Kidney epithelial cell (primary cell): ENCODE data around the gene ZNF362. TPM values are rescaled to one million over a fixed set of nuclear protein-coding genes. Genes with fewer than 3 reads are reported as not detected.
"Not testable (repeated sequence)": the region's sequence is repeated elsewhere in the genome, so short reads cannot be mapped to it uniquely, and the experiment has no call there.

Experiments used
- DNase-seq: peaks from one replicate; pipeline ENCODE4 v3.0.0-alpha.2; 2010; ENCODE audit warnings: low read depth
- H3K27me3 ChIP-seq: 2 replicates; pipeline ENCODE4 v1.6.0; 2011; ENCODE audit warnings: low read length; ENCODE audit not compliant: control insufficient read depth, insufficient read depth
- H3K36me3 ChIP-seq: 2 replicates; pipeline ENCODE4 v1.5.1; 2011; ENCODE audit warnings: low read length; ENCODE audit not compliant: control insufficient read depth, insufficient read depth
- H3K4me3 ChIP-seq: 2 replicates; pipeline ENCODE4 v1.5.1; 2011; ENCODE audit warnings: low read depth, mild to moderate bottlenecking, control low read depth, low read length
- total RNA-seq: library from RNA; depleted of rRNA; stranded (reverse); fragments of >200 nt; gene quantifications from 2 replicates; pipeline ENCODE4 v1.2.3, GENCODE V29; 2015
- TF ChIP-seq, protein P1 (sequence below): IDR thresholded peaks from 2 replicates; pipeline ENCODE4 v1.5.1; 2011; ENCODE audit warnings: mild to moderate bottlenecking, moderate library complexity, low read length, control low read depth, inconsistent platforms; ENCODE audit not compliant: insufficient read depth, poor library complexity, severe bottlenecking

The ZNF362 gene
- total RNA-seq, 1 donor from 2014 or later: 26.0 TPM

DNA sequence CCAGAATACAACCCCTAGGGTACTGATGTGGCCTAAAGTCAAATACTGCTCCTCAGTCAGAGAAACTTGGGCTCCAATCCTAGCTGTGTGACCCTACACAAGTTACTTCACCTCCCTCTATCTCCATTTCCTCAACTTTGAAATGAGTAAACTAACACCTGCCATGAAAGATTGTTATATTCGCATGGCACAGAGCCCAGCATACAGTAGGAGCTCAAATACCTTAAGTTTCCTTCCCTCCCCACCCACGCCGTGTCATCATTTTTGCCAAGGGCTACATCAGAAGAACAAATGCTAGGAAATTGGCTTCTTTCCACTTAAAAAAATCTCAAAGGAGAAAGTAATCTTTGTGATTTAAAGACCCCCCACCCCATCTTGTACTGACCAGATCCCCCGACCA lies 22.2 kb upstream of the ZNF362 start:
- H3K27me3 ChIP-seq: no peaks in the 10 kb centered on the region
- TF ChIP-seq, protein P1, sequence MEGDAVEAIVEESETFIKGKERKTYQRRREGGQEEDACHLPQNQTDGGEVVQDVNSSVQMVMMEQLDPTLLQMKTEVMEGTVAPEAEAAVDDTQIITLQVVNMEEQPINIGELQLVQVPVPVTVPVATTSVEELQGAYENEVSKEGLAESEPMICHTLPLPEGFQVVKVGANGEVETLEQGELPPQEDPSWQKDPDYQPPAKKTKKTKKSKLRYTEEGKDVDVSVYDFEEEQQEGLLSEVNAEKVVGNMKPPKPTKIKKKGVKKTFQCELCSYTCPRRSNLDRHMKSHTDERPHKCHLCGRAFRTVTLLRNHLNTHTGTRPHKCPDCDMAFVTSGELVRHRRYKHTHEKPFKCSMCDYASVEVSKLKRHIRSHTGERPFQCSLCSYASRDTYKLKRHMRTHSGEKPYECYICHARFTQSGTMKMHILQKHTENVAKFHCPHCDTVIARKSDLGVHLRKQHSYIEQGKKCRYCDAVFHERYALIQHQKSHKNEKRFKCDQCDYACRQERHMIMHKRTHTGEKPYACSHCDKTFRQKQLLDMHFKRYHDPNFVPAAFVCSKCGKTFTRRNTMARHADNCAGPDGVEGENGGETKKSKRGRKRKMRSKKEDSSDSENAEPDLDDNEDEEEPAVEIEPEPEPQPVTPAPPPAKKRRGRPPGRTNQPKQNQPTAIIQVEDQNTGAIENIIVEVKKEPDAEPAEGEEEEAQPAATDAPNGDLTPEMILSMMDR: no peak
- no peak overlapping the region for H3K4me3 ChIP-seq
- no peak for DNase-seq
- no peaks in the 10 kb centered on the region for H3K36me3 ChIP-seq

DNA sequence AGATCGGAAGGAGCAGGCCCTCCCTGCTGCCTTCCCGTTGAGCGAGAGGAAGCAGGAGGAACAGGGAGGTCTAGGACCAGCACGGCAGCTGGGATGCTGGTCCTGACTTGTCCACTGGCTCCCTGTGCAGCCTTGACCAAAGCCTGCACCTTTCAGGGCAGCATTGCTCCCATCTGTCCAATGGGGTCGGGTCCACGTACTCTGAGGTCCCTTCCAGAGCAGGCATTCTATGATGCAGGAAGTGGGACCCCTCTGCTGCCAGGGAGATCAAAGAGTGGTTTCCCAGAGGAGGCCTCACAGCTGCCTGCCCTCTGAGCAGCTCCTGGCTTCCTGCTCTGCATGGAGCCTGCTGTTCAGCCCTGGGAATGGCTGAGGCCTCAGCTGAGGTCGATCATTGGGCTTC lies 21.7 kb upstream of the ZNF362 start:
- no peaks in the 10 kb centered on the region for H3K27me3 ChIP-seq
- H3K4me3 ChIP-seq: no peak overlapping the region
- H3K36me3 ChIP-seq: no peaks in the 10 kb centered on the region
- TF ChIP-seq, protein P1: no peak
- DNase-seq: no peak

DNA sequence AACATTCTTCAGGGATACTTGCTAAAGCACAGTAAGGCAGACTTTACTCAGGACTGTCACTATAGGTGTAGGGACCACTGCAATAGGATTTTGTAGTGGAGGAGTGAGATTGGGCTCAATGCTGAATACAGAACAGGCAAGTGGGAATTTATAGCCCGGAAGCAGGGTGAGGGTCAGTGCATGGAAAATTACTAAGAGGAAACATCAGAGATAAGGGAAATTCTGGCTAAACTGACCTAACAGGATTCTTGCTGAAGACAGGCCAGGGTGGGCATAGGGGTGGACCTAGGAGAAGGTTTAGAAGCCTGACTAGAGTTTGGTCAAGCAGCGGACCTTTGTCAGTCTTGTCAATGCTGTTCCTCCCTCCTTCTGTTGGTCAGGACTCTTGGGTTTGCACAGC lies 20.8 kb upstream of the ZNF362 start:
- Histone ChIP-seq H3K36me3 (no peaks in the 10 kb centered on the region), H3K27me3 (no peaks in the 10 kb centered on the region), H3K4me3 (no peak overlapping the region)
- no peak for DNase-seq
- TF ChIP-seq, protein P1: no peak

DNA sequence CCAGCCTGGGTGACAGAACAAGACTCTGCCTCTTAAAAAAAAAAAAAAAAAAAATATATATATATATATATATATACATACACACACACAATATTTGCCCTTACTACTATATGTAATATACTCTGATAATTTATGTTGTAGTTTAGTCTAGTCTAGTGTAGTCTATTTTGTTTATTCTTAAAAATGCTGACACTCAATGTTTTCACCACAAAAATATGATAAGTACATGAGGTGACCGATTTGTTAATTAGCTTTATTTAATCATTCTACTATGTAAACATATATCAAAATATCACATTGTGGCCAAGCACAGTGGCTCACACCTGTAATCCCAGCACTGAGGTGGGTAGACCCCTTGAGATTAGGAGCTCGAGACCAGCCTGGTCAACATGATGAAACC lies 19.8 kb upstream of the ZNF362 start:
- Histone ChIP-seq H3K36me3 (no peaks in the 10 kb centered on the region), H3K4me3 (no peak overlapping the region), H3K27me3 (no peaks in the 10 kb centered on the region)
- DNase-seq: no peak
- TF ChIP-seq, protein P1: no peak

DNA sequence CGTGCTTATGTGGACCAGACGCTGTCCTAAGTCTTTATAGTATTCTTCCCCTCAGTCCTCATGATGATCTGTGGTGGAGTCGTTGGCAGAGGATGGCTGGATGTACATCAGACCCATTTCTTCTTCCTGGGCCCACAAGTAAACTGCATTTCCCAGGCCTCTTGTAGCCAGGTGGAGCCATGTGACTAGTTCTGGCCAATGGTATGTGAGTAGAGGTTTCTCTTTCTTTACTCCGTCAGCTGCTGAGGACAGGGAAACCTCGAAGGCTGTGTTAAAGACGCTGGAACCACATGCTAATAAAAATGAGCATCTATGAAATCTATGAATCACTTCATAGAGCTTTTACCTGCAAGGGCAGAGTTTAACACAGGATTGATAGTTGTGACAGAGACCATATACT lies 18.7 kb upstream of the ZNF362 start:
- no peak overlapping the region for H3K4me3 ChIP-seq
- no peaks in the 10 kb centered on the region for H3K36me3 ChIP-seq
- TF ChIP-seq, protein P1: no peak
- no peak for DNase-seq
- peaks cover 2% of the 10 kb centered on the region for H3K27me3 ChIP-seq

DNA sequence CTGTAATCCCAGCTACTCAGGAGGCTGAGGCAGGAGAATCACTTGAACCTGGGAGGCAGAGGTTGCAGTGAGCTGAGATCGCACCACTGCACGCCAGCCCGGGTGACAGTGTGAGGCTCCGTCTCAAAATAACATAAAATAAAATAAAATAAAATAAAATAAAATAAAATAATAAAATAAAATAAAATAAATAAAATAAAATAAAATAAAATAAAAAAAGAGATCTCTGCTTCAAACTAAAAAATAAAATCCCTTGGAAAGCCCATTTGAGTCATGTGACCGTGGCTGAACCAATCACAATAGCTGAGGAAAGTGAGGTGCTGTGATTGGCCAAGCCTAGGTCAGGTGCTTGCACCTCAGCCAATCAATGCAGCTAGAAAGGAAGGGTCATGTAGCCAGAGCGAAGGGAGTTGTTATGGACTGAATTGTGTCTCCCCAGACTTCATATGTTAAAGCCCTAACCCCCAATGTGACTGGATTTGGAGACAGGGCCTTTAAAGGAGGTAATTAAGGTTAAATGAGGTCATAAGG lies 18.0 kb upstream of the ZNF362 start:
- H3K36me3 ChIP-seq, H3K27me3 ChIP-seq, H3K4me3 ChIP-seq, DNase-seq: not testable (repeated sequence)

DNA sequence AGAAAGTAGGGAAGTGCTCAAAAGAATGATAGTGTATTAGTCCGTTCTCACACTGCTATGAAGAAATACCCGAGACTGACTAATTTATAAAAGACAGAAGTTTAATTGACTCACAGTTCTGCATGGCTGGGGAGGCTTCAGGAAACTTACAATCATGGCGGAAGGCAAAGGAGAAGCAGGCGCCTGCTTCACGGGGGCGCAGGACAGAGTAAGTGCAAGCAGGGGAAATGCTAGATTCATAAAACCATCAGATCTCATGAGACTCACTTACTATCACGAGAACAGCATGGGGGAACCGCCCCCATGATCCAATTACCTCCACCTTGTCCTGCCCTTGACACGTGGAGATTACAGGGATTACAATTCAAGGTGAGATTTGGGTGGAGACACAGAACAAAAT lies 16.9 kb upstream of the ZNF362 start:
- not testable (repeated sequence) for H3K27me3 ChIP-seq, H3K4me3 ChIP-seq, DNase-seq, H3K36me3 ChIP-seq
